GM10266 (cell line): Measurements from ENCODE around the gene STH.

Source experiments
- DNase-seq: peaks from one replicate; pipeline ENCODE4 v3.0.0; 2012; ENCODE audit errors: extremely low spot score
- CTCF ChIP-seq: IDR thresholded peaks from 2 replicates; pipeline ENCODE4 v1.5.1; 2012; ENCODE audit warnings: mild to moderate bottlenecking, low read depth; ENCODE audit not compliant: control insufficient read depth, insufficient read depth; ENCODE audit errors: missing control alignments

Gene STH

GRCh38 chr17:46008591-46008990 is 9.5 kb downstream of the STH start:
- no peak for TF ChIP-seq CTCF
- no peak for DNase-seq

- DNase-seq: no peak
- no peak for TF ChIP-seq CTCF
These were observed 10.9 kb downstream of the STH start for GRCh38 chr17:46009681-46010596.

GRCh38 chr17:46010597-46011186 is 11.6 kb downstream of the STH start:
- no peak for DNase-seq
- no peak for TF ChIP-seq CTCF

GRCh38 chr17:46011711-46012505 is 12.9 kb downstream of the STH start:
- no peak for DNase-seq
- TF ChIP-seq CTCF: no peak

- no peak for DNase-seq
- no peak for TF ChIP-seq CTCF
These were observed 13.5 kb downstream of the STH start for GRCh38 chr17:46012506-46013079.

- DNase-seq: no peak
- TF ChIP-seq CTCF: no peak
These were observed 14.1 kb downstream of the STH start for GRCh38 chr17:46013127-46013501.
